SK-N-SH treated with all-trans-retinoic acid at 6 μM for 48 hours (cell line): ENCODE measurements around the gene GUCD1.

ENCODE experiments used
- ARNTL ChIP-seq: fragments of 450-650 bp; formaldehyde crosslinking; IDR thresholded peaks from 2 replicates; pipeline ENCODE4 v1.5.0; 2020; ENCODE audit warnings: low read depth, mild to moderate bottlenecking, moderate library complexity, borderline replicate concordance
- PPARA ChIP-seq: fragments of 250-450 bp; sonication (Bioruptor Pico); IDR thresholded peaks from 2 replicates; pipeline ENCODE4 v1.5.0; 2020; ENCODE audit warnings: mild to moderate bottlenecking, borderline replicate concordance
- TCF4 ChIP-seq: fragments of 250-450 bp; sonication (Bioruptor Pico); IDR thresholded peaks from 2 replicates; pipeline ENCODE4 v1.8.0; 2021; ENCODE audit warnings: mild to moderate bottlenecking, moderate library complexity, borderline replicate concordance
- TF ChIP-seq, protein P1 (sequence below): fragments of 250-450 bp; sonication (Bioruptor Pico); IDR thresholded peaks from 2 replicates; pipeline ENCODE4 v1.8.0; 2020; ENCODE audit warnings: mild to moderate bottlenecking, moderate library complexity, borderline replicate concordance

DNA sequence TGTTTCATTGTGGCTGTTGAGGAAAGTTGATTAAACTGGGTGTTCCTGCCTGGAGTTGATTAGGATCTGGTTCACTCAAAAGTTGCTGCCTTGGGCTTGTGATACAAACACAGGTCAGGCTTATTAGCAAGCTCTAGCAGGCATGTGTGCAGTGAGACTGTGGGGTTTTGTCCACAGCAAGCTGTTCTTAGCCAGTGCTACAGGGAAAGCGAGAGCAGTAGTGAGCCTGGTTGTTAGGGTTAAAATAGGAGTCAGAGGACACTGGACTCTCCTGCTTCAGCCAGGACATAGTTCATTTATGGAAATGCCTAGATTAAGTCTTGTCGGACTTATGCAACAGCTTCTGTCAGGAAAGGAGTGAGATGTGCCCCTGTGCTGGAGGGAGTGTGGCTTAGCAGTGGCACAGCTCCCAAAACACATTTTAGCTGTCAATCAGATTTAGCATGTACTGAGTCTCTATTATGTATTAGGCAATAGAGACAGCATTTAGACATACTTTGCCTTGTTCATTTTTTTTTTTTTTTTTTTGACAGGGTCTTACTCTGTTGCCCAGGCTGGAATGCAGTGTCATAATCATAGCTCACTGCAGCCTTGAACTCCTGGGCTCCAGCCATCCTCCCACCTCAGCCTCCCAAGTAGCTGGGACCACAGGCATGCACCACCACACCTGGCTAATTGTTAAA, 9.6 kb upstream of the GUCD1 start:
- TF ChIP-seq TCF4 (CRISPR knock-in tag): no peak
- TF ChIP-seq, protein P1, sequence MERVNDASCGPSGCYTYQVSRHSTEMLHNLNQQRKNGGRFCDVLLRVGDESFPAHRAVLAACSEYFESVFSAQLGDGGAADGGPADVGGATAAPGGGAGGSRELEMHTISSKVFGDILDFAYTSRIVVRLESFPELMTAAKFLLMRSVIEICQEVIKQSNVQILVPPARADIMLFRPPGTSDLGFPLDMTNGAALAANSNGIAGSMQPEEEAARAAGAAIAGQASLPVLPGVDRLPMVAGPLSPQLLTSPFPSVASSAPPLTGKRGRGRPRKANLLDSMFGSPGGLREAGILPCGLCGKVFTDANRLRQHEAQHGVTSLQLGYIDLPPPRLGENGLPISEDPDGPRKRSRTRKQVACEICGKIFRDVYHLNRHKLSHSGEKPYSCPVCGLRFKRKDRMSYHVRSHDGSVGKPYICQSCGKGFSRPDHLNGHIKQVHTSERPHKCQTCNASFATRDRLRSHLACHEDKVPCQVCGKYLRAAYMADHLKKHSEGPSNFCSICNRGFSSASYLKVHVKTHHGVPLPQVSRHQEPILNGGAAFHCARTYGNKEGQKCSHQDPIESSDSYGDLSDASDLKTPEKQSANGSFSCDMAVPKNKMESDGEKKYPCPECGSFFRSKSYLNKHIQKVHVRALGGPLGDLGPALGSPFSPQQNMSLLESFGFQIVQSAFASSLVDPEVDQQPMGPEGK: no peak
- TF ChIP-seq PPARA (CRISPR knock-in tag): no peak
- no peak for TF ChIP-seq ARNTL
